Left ventricle myocardium inferior (tissue), 1 donor: ENCODE results near the gene IDE. TPM values are rescaled to one million over a fixed set of nuclear protein-coding genes. Genes with fewer than 3 reads are reported as not detected.
A peak's percentile ranks its signal among the peaks of the same experiment; 100 is the strongest.
"Not testable (repeated sequence)": the region's sequence is repeated elsewhere in the genome, so short reads cannot be mapped to it uniquely, and the experiment has no call there.

ENCODE experiments used
- DNase-seq: peaks from one replicate; pipeline ENCODE4 v3.0.0-alpha.2; 2020
- H3K27ac ChIP-seq: fragments of 200-600 bp; replicated peaks from 2 replicates; pipeline ENCODE4 v1.8.0; 2021
- H3K27me3 ChIP-seq: fragments of 200-600 bp; 2 replicates; pipeline ENCODE4 v1.8.0; 2021; ENCODE audit warnings: low read depth
- H3K36me3 ChIP-seq: fragments of 200-600 bp; 2 replicates; pipeline ENCODE4 v1.8.0; 2021
- H3K4me1 ChIP-seq: fragments of 200-600 bp; 2 replicates; pipeline ENCODE4 v1.8.0; 2021
- H3K4me3 ChIP-seq: fragments of 200-600 bp; 2 replicates; pipeline ENCODE4 v1.8.0; 2021; ENCODE audit warnings: mild to moderate bottlenecking, moderate library complexity
- H3K9me3 ChIP-seq: fragments of 200-600 bp; replicated peaks from 2 replicates; pipeline ENCODE4 v1.8.0; 2021
- intact Hi-C: fragments of 100-400 bp; cut with micrococcal nuclease; formaldehyde crosslinking; loops from one replicate; pipeline ENCODE4 v1.11.0; 2022
- total RNA-seq: library from RNA; stranded (reverse); fragmentation: NEBNext Ultra II Directional; extraction: Animal tissue kit (Norgen Biotek cat#: 25700); gene quantifications from one replicate; pipeline ENCODE4 v1.2.1, GENCODE V29; 2021
- TF ChIP-seq, protein P1 (sequence below): fragments of 200-600 bp; IDR thresholded peaks from 2 replicates; pipeline ENCODE4 v1.8.0; 2021; ENCODE audit warnings: antibody characterized with exemption, mild to moderate bottlenecking, borderline replicate concordance
- donor health status: DM: no; HTN: yes; CAD: no; lungs with severe emphysema.

Gene IDE
- total RNA-seq, 1 donor from 2014 or later, result 42.1 TPM

DNA sequence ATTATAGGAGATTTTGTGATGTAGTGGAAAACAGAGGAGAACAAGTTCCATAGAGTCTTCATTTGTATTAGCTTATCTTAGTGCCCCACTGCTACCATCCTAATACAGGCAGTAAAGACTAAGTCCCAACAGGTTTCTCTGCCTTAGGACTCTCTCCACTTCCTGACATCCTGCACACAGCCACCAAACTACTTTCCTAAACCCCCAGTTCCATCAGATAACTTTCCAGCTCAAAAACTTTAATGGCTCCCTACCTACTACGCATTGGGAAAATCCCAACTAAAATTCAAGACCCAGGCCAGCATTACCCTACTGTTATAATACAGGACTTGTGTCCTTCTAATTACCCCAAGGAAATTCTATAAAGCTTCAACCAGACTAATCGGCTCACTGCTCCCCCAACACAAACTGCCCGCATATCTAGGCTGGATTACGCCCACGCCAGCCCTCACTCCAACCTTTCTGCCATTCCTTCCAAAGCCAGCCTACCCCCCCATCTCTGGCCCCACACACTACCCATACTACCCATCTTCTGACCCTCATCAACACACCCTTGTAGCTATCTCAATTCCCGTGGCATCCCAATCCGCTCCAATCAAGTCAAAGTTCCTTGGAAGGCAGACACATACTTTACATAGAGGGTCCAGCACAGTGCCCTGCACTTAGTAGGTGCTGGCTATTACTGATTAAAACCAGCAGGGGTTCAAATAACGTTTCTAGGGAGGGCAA is 1.4 kb downstream of the IDE start:
- DNase-seq, result no peak
- intact Hi-C loops, result loop anchor here (5.0 kb wide), 1 partner anchor 55 kb away; no protein-coding TSS in a partner anchor
- Histone ChIP-seq H3K27me3 (no peaks in the 10 kb centered on the region), H3K4me1 (peaks cover 63% of the 10 kb centered on the region), H3K4me3 (peak overlapping the region; percentile 97), H3K27ac (peak overlapping the region; percentile 98), H3K36me3 (no peaks in the 10 kb centered on the region), H3K9me3 (no peaks in the 10 kb centered on the region)
- TF ChIP-seq, protein P1, sequence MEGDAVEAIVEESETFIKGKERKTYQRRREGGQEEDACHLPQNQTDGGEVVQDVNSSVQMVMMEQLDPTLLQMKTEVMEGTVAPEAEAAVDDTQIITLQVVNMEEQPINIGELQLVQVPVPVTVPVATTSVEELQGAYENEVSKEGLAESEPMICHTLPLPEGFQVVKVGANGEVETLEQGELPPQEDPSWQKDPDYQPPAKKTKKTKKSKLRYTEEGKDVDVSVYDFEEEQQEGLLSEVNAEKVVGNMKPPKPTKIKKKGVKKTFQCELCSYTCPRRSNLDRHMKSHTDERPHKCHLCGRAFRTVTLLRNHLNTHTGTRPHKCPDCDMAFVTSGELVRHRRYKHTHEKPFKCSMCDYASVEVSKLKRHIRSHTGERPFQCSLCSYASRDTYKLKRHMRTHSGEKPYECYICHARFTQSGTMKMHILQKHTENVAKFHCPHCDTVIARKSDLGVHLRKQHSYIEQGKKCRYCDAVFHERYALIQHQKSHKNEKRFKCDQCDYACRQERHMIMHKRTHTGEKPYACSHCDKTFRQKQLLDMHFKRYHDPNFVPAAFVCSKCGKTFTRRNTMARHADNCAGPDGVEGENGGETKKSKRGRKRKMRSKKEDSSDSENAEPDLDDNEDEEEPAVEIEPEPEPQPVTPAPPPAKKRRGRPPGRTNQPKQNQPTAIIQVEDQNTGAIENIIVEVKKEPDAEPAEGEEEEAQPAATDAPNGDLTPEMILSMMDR, result no peak

GRCh38 chr10:92571649-92572048 is 2.2 kb downstream of the IDE start:
- H3K9me3 ChIP-seq, result no peaks in the 10 kb centered on the region
- intact Hi-C loops, result loop anchor here (5.0 kb wide), 1 partner anchor 54 kb away; no protein-coding TSS in a partner anchor
- TF ChIP-seq, protein P1, result no peak

GRCh38 chr10:92569663-92570062 is 4.2 kb downstream of the IDE start:
- not testable (repeated sequence) for H3K27ac ChIP-seq, DNase-seq, H3K36me3 ChIP-seq, H3K9me3 ChIP-seq, H3K4me3 ChIP-seq, H3K27me3 ChIP-seq
- peaks cover 59% of the 10 kb centered on the region for H3K4me1 ChIP-seq
- intact Hi-C loops, result loop anchor here (5.0 kb wide), 1 partner anchor 52 kb away; no protein-coding TSS in a partner anchor

More at GRCh38 chr10:92571649-92572048, 2.2 kb downstream of the IDE start:
- Histone ChIP-seq H3K4me3 (peak overlapping the region; percentile 97), H3K36me3 (no peaks in the 10 kb centered on the region), H3K27ac (no peak overlapping the region), H3K27me3 (no peaks in the 10 kb centered on the region), H3K4me1 (peaks cover 64% of the 10 kb centered on the region)
- no peak for DNase-seq

DNA sequence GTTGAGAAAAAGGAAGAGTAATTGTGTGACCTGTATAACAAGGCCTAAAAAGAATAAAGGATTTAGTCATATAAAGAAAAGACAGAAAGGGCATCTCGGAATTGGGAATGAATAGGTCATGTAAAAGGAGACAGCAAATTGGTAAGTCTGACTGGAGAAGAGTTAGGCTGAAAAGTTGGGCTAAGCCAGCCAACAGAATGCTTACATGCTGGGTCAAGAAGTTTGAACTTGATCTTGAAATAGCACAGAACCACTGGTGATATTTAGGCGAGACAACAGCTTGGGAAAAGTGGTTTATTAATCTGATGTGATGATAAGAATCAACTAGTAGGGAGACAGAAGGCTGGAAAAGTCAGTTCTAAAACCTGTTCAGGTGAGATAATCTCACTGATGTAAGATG is 4.8 kb downstream of the IDE start:
- H3K36me3 ChIP-seq, result no peaks in the 10 kb centered on the region
- H3K4me3 ChIP-seq, result no peak overlapping the region
- H3K9me3 ChIP-seq, result no peaks in the 10 kb centered on the region
- intact Hi-C loops, result no loop called here
- H3K27me3 ChIP-seq, result no peaks in the 10 kb centered on the region
- TF ChIP-seq, protein P1, result no peak
- H3K4me1 ChIP-seq, result peaks cover 55% of the 10 kb centered on the region
- no peak for DNase-seq
- no peak overlapping the region for H3K27ac ChIP-seq

DNA sequence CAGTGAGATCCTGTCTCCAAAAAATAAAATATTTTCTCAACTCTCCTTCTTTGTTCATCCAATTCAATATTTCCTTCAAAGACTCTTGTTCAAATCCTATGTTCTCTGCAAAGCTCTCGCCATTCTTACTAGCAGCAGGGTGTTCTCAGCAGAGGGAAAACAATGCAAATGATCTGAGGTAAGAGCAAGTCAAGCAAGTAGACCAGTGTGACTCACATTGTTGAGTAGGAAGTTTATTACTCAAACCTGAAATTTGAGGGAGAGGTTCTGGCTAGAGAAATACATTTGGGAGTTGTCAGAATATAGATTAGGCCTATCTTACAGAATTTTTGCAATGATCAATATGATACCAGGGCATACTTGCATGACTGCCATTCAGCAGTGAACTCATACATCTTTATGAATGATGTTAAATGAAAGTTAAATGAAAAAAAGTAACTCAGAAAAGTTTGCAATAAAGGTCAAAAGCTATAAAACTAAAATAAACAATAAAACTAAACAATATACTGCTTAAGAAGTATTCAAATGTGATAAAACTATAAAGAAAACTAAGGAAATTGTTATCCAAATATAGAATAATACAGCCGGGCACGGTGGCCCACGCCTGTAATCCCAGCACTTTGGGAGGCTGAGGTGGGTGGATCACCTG is 5.8 kb downstream of the IDE start:
- no peaks in the 10 kb centered on the region for H3K27me3 ChIP-seq
- no peak overlapping the region for H3K4me3 ChIP-seq
- DNase-seq, result no peak
- intact Hi-C loops, result no loop called here
- H3K36me3 ChIP-seq, result no peaks in the 10 kb centered on the region
- peaks cover 45% of the 10 kb centered on the region for H3K4me1 ChIP-seq
- TF ChIP-seq, protein P1, result no peak
- no peaks in the 10 kb centered on the region for H3K9me3 ChIP-seq
- no peak overlapping the region for H3K27ac ChIP-seq

DNA sequence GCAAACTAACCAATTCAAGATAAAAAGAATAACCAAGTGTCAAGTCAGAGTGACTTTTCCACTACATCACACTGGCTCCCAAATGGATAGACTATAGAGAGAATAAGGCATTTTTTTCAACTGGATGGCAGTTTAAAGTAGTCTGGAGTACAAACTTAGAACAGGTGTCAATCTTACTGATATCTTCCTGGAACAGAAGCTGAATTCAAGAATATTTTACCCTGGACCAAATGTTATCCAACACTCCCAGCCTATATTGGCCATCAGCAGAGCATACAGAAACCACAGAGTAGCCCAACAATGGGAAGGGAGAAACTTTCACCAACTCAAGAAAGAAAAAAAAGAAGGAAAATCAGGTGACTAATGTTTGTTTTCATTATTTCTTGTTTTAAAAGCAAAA is 11.5 kb downstream of the IDE start:
- intact Hi-C loops, result no loop called here
- DNase-seq, result no peak
- TF ChIP-seq, protein P1, result no peak
- Histone ChIP-seq H3K4me3 (no peak overlapping the region), H3K4me1 (no peaks in the 10 kb centered on the region), H3K27ac (no peak overlapping the region), H3K9me3 (no peaks in the 10 kb centered on the region), H3K27me3 (no peaks in the 10 kb centered on the region), H3K36me3 (peaks cover 30% of the 10 kb centered on the region)
